HG03139 (cell line): Measurements from ENCODE around the gene C1orf141.
A peak's percentile ranks its signal among the peaks of the same experiment; 100 is the strongest.
"Not testable (repeated sequence)": the region's sequence is repeated elsewhere in the genome, so short reads cannot be mapped to it uniquely, and the experiment has no call there.

Source experiments
- ATAC-seq: cut with Tn5 transposase; IDR thresholded peaks from one replicate; pipeline ENCODE4 v1.9.1; 2021; ENCODE audit not compliant: unreplicated experiment

The C1orf141 gene

GRCh38 chr1:67089685-67090208 is 45.0 kb downstream of the C1orf141 start:
- ATAC-seq, result no peak

- no peak for ATAC-seq
Observed at GRCh38 chr1:67088440-67088839, 46.3 kb downstream of the C1orf141 start.

- ATAC-seq, result no peak
Observed at GRCh38 chr1:67085326-67085725, 49.4 kb downstream of the C1orf141 start.

- ATAC-seq, result no peak
Observed at GRCh38 chr1:67084765-67085318, 49.9 kb downstream of the C1orf141 start.

GRCh38 chr1:67078291-67078690 is 56.5 kb downstream of the C1orf141 start:
- no peak for ATAC-seq

GRCh38 chr1:67077593-67077992 is 57.2 kb downstream of the C1orf141 start:
- no peak for ATAC-seq

- no peak for ATAC-seq
Observed at GRCh38 chr1:67072749-67073148, 62.0 kb downstream of the C1orf141 start.

GRCh38 chr1:67067655-67068054 is 67.1 kb downstream of the C1orf141 start:
- ATAC-seq, result not testable (repeated sequence)

GRCh38 chr1:67062412-67062811 is 72.4 kb downstream of the C1orf141 start:
- no peak for ATAC-seq

- ATAC-seq, result no peak
Observed at GRCh38 chr1:67061266-67061665, 73.5 kb downstream of the C1orf141 start.

- no peak for ATAC-seq
Observed at GRCh38 chr1:67060811-67061218, 74.0 kb downstream of the C1orf141 start.

- no peak for ATAC-seq
Observed at GRCh38 chr1:67059346-67059745, 75.4 kb downstream of the C1orf141 start.

- no peak for ATAC-seq
Observed at GRCh38 chr1:67058761-67059160, 76.0 kb downstream of the C1orf141 start.

- no peak for ATAC-seq
Observed at GRCh38 chr1:67058242-67058641, 76.5 kb downstream of the C1orf141 start.

- peak; percentile 78 for ATAC-seq
Observed at GRCh38 chr1:67053785-67054772, 80.7 kb downstream of the C1orf141 start, which contains the start of gene SLC35D1. Gene SLC35D1 (minus strand): TSS chr1:67054148. CDS start chr1:67054013, 135 bp downstream.

GRCh38 chr1:67053535-67053784 is 81.3 kb downstream of the C1orf141 start:
- ATAC-seq, result peak; percentile 31

- peak; percentile 3 for ATAC-seq
Observed at GRCh38 chr1:67052741-67053534, 81.8 kb downstream of the C1orf141 start.

- no peak for ATAC-seq
Observed at GRCh38 chr1:67051196-67051595, 83.6 kb downstream of the C1orf141 start.

- ATAC-seq, result no peak
Observed at GRCh38 chr1:67044631-67045270, 90.0 kb downstream of the C1orf141 start.

- no peak for ATAC-seq
Observed at GRCh38 chr1:67043366-67043765, 91.4 kb downstream of the C1orf141 start.
